Neural progenitor cell (in vitro differentiated cells): ENCODE measurements around the gene HS3ST2. TPM values are rescaled to one million over a fixed set of nuclear protein-coding genes. Genes with fewer than 3 reads are reported as not detected.

Experiments used
- DNase-seq: peaks from one replicate; pipeline ENCODE4 v3.0.0-alpha.2; 2016; ENCODE audit warnings: low spot score
- H2AFZ ChIP-seq: fragments of 200-600 bp; sonication (generic); replicated peaks from 2 replicates; pipeline ENCODE4 v1.6.1; 2016; ENCODE audit warnings: antibody characterized with exemption
- H3F3A ChIP-seq: fragments of 200-600 bp; sonication (generic); 2 replicates; pipeline ENCODE4 v1.6.1; 2016; ENCODE audit warnings: antibody characterized with exemption, low read depth
- H3K27ac ChIP-seq: fragments of 200-600 bp; sonication (generic); 2 replicates; pipeline ENCODE4 v1.5.1; 2016; ENCODE audit warnings: mild to moderate bottlenecking
- H3K27me3 ChIP-seq: fragments of 200-600 bp; sonication (generic); 2 replicates; pipeline ENCODE4 v1.6.1; 2016; ENCODE audit warnings: mild to moderate bottlenecking, moderate library complexity
- H3K36me3 ChIP-seq: fragments of 200-600 bp; sonication (generic); 2 replicates; pipeline ENCODE4 v1.5.1; 2016
- H3K4me1 ChIP-seq: fragments of 200-600 bp; sonication (generic); 2 replicates; pipeline ENCODE4 v1.6.1; 2016; ENCODE audit warnings: mixed run types
- H3K4me2 ChIP-seq: fragments of 200-600 bp; sonication (generic); 2 replicates; pipeline ENCODE4 v1.6.1; 2016
- H3K4me3 ChIP-seq: fragments of 200-600 bp; sonication (generic); 2 replicates; pipeline ENCODE4 v1.5.1; 2016
- H3K79me2 ChIP-seq: fragments of 200-600 bp; sonication (generic); 2 replicates; pipeline ENCODE4 v1.6.1; 2016; ENCODE audit warnings: low read depth
- H3K9ac ChIP-seq: fragments of 200-600 bp; sonication (generic); 2 replicates; pipeline ENCODE4 v1.6.1; 2016
- H3K9me3 ChIP-seq: fragments of 200-600 bp; sonication (generic); 2 replicates; pipeline ENCODE4 v1.5.1; 2016; ENCODE audit warnings: low read depth
- H4K20me1 ChIP-seq: fragments of 200-600 bp; sonication (generic); 2 replicates; pipeline ENCODE4 v1.6.1; 2016; ENCODE audit warnings: low read depth
- H3K27ac Mint-ChIP-seq: 3 replicates; pipeline ENCODE4 v1.8.0; 2021; ENCODE audit warnings: mixed read lengths
- H3K27me3 Mint-ChIP-seq: 2 replicates; pipeline ENCODE4 v1.8.0; 2022; ENCODE audit warnings: low read depth, mild to moderate bottlenecking, inconsistent platforms, moderate library complexity, mixed read lengths; ENCODE audit not compliant: insufficient read depth
- H3K36me3 Mint-ChIP-seq: 3 replicates; pipeline ENCODE4 v1.8.0; 2021; ENCODE audit warnings: mixed read lengths
- H3K4me1 Mint-ChIP-seq: 3 replicates; pipeline ENCODE4 v1.8.0; 2021; ENCODE audit warnings: mixed read lengths
- H3K4me3 Mint-ChIP-seq: 3 replicates; pipeline ENCODE4 v1.8.0; 2021; ENCODE audit warnings: mild to moderate bottlenecking, moderate library complexity, mixed read lengths
- H3K9me3 Mint-ChIP-seq: 3 replicates; pipeline ENCODE4 v1.8.0; 2020; ENCODE audit warnings: mixed read lengths
- EZH2 ChIP-seq: fragments of 200-600 bp; sonication (generic); IDR thresholded peaks from 2 replicates; pipeline ENCODE4 v1.6.1; 2017; ENCODE audit warnings: antibody characterized with exemption, mild to moderate bottlenecking, moderate library complexity
- EZH2phosphoT487 ChIP-seq: fragments of 200-600 bp; sonication (generic); IDR thresholded peaks from 2 replicates; pipeline ENCODE4 v1.6.1; 2017; ENCODE audit warnings: antibody characterized with exemption
- total RNA-seq: library from RNA; depleted of rRNA; stranded (reverse); fragments of >200 nt; gene quantifications from 2 replicates; pipeline ENCODE4 v1.2.3, GENCODE V29; 2015; ENCODE audit warnings: low replicate concordance
- TF ChIP-seq, protein P1 (sequence below): fragments of 200-600 bp; sonication (generic); IDR thresholded peaks from 2 replicates; pipeline ENCODE4 v1.5.1; 2017; ENCODE audit warnings: antibody characterized with exemption, mild to moderate bottlenecking

Gene HS3ST2
- total RNA-seq, 1 donor from 2014 or later = not detected

DNA sequence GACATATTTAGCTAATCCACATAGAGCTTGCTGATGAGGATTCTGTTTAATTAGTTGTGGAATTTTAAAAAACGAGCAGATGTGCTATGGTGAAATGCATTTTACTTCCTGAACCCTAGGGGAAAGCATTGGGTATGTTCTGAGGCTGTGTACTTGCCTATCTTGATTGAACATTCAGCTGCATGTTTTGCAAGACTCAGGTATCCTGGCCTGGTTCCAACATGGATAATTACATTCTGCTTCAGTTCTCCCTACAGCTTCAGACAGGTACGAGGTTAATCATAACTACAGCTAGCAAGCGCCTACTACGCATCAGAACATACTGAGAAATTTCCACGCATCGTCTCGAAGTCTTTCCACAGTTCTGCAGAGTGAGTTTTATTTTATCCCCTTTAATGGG lies 77.0 kb downstream of the HS3ST2 start:
- H3F3A ChIP-seq = no peaks in the 10 kb centered on the region

DNA sequence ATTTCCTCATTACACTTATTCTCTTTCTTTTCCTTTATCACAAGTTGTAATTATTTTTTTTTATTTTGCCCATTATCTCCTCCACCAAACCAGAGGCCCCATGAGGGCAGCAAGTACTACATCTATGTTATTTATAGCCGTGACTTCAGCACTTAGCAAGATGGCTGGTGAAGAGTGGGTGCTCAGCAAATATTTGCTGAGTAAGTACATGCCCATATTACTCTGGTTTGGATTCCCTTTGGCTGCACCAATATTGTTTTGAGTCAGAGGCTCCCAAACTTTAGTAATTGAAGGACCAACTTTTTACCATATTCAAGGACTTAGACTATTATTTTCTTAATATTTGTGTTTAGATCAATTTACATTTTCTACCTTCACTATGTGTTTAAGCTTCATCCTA lies 83.2 kb downstream of the HS3ST2 start:
- Histone ChIP-seq H3K4me1 (no peaks in the 10 kb centered on the region), H3K9ac (no peak overlapping the region), H3K27me3 (peaks cover 10% of the 10 kb centered on the region), H2AFZ (no peak overlapping the region), H3K4me3 (no peak overlapping the region), H3K36me3 (no peaks in the 10 kb centered on the region), H3K27ac (no peak overlapping the region), H4K20me1 (no peaks in the 10 kb centered on the region), H3K9me3 (no peaks in the 10 kb centered on the region), H3K4me2 (no peak overlapping the region), H3F3A (no peaks in the 10 kb centered on the region), H3K79me2 (no peaks in the 10 kb centered on the region)
- DNase-seq = no peak
- Mint-ChIP-seq H3K36me3 (no peaks in the 10 kb centered on the region), H3K9me3 (no peaks in the 10 kb centered on the region), H3K4me1 (no peaks in the 10 kb centered on the region), H3K4me3 (no peak overlapping the region), H3K27me3 (peaks cover 10% of the 10 kb centered on the region), H3K27ac (no peak overlapping the region)
- no peak for TF ChIP-seq EZH2
- TF ChIP-seq, protein P1, sequence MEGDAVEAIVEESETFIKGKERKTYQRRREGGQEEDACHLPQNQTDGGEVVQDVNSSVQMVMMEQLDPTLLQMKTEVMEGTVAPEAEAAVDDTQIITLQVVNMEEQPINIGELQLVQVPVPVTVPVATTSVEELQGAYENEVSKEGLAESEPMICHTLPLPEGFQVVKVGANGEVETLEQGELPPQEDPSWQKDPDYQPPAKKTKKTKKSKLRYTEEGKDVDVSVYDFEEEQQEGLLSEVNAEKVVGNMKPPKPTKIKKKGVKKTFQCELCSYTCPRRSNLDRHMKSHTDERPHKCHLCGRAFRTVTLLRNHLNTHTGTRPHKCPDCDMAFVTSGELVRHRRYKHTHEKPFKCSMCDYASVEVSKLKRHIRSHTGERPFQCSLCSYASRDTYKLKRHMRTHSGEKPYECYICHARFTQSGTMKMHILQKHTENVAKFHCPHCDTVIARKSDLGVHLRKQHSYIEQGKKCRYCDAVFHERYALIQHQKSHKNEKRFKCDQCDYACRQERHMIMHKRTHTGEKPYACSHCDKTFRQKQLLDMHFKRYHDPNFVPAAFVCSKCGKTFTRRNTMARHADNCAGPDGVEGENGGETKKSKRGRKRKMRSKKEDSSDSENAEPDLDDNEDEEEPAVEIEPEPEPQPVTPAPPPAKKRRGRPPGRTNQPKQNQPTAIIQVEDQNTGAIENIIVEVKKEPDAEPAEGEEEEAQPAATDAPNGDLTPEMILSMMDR = no peak
- no peak for TF ChIP-seq EZH2phosphoT487

More for the DNA sequence above, 77.0 kb downstream of the HS3ST2 start:
- Histone ChIP-seq H2AFZ (no peak overlapping the region), H3K4me3 (no peak overlapping the region), H3K27ac (no peak overlapping the region), H3K4me1 (no peaks in the 10 kb centered on the region), H3K9ac (no peak overlapping the region), H4K20me1 (no peaks in the 10 kb centered on the region), H3K36me3 (no peaks in the 10 kb centered on the region), H3K27me3 (no peaks in the 10 kb centered on the region), H3K4me2 (no peak overlapping the region), H3K79me2 (no peaks in the 10 kb centered on the region), H3K9me3 (no peaks in the 10 kb centered on the region)
- no peaks in the 10 kb centered on the region for H3K4me1 Mint-ChIP-seq
- DNase-seq = no peak
- no peak for TF ChIP-seq EZH2phosphoT487
- TF ChIP-seq, protein P1 = no peak
- no peak overlapping the region for H3K27ac Mint-ChIP-seq
- H3K9me3 Mint-ChIP-seq = no peaks in the 10 kb centered on the region
- no peak overlapping the region for H3K4me3 Mint-ChIP-seq
- H3K36me3 Mint-ChIP-seq = no peaks in the 10 kb centered on the region
- H3K27me3 Mint-ChIP-seq = peaks cover 12% of the 10 kb centered on the region

DNA sequence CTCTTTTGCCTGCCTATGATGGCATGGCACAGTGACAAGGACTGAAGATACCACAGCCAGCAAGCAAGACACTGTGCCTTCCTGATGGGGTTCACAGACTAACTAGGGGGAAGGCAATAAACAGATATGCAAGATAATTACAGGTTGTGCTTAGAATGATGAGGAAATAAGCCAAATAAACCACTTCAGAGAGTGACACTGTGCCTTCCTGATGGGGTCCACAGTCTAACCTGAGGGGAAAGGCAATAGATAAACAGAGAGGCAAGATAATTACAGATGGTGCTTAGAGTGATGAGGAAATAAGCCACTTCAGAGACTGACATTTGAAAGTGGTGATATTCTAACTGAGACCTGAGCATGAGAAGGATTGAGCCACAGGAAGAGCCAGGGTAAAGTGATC lies 84.2 kb downstream of the HS3ST2 start:
- H3K4me3 Mint-ChIP-seq = no peak overlapping the region
- H3K4me2 ChIP-seq = no peak overlapping the region
- no peaks in the 10 kb centered on the region for H3K79me2 ChIP-seq
- no peaks in the 10 kb centered on the region for H3F3A ChIP-seq
- H2AFZ ChIP-seq = no peak overlapping the region
- H3K9me3 Mint-ChIP-seq = no peaks in the 10 kb centered on the region
- H3K4me3 ChIP-seq = no peak overlapping the region
- no peaks in the 10 kb centered on the region for H3K36me3 ChIP-seq
- no peaks in the 10 kb centered on the region for H4K20me1 ChIP-seq
- no peaks in the 10 kb centered on the region for H3K9me3 ChIP-seq
- no peak overlapping the region for H3K27ac ChIP-seq
- no peak overlapping the region for H3K27ac Mint-ChIP-seq
- H3K4me1 ChIP-seq = no peaks in the 10 kb centered on the region
- peaks cover 10% of the 10 kb centered on the region for H3K27me3 ChIP-seq
- H3K4me1 Mint-ChIP-seq = no peaks in the 10 kb centered on the region
- H3K27me3 Mint-ChIP-seq = peaks cover 10% of the 10 kb centered on the region
- no peak for DNase-seq
- H3K36me3 Mint-ChIP-seq = no peaks in the 10 kb centered on the region
- TF ChIP-seq, protein P1 = no peak
- no peak for TF ChIP-seq EZH2
- no peak for TF ChIP-seq EZH2phosphoT487
- no peak overlapping the region for H3K9ac ChIP-seq
